Right atrium auricular region (tissue), 2 donors: Measurements from ENCODE around the gene ZHX3. TPM values are rescaled to one million over a fixed set of nuclear protein-coding genes. Genes with fewer than 3 reads are reported as not detected.

Experiments
- DNase-seq: peaks from one replicate; pipeline ENCODE4 v3.0.0-alpha.2; 2019; ENCODE audit warnings: low spot score
- H3K27ac ChIP-seq, 2 donors: fragments of 200-600 bp; sonication (generic); 1 replicate in 1 of 2; 2 replicates in 1 of 2; pipeline ENCODE4 v1.5.1; 2016 to 2019
- H3K27me3 ChIP-seq, 2 donors: fragments of 200-600 bp; sonication (generic); one replicate each; pipeline versions ENCODE4 v1.5.1 to v1.6.0; 2017 to 2019
- H3K36me3 ChIP-seq: fragments of 200-600 bp; sonication (generic); one replicate; pipeline ENCODE4 v1.5.1; 2016
- H3K4me1 ChIP-seq, 2 donors: fragments of 200-600 bp; sonication (generic); one replicate each; pipeline versions ENCODE4 v1.5.1 to v1.6.0; 2017 to 2019
- H3K4me3 ChIP-seq, 2 donors: fragments of 200-600 bp; sonication (generic); 1 replicate in 1 of 2; 2 replicates in 1 of 2; pipeline ENCODE4 v1.5.1; 2017 to 2019; ENCODE audit warnings: mild to moderate bottlenecking in 1 of 2, moderate library complexity in 1 of 2
- H3K9me3 ChIP-seq, 2 donors: fragments of 200-600 bp; sonication (generic); one replicate each; pipeline ENCODE4 v1.5.1; 2019
- total RNA-seq, 2 donors: library from RNA; depleted of rRNA; stranded (reverse); fragments of >200 nt; gene quantifications; one replicate each; pipeline ENCODE4 v1.1.0, GENCODE V29; 2016
- TF ChIP-seq, protein P1 (sequence below), 2 donors: fragments of 200-600 bp; sonication (generic); IDR thresholded peaks; one replicate each; pipeline ENCODE4 v1.5.1; 2019; ENCODE audit warnings: antibody characterized with exemption in 2 of 2

The ZHX3 gene
- total RNA-seq, 2 donors from 2014 or later = 23.8 to 25.7 TPM

- Histone ChIP-seq H3K27ac (no peak overlapping the region), H3K4me1 (peaks cover 0 to 49% of the 10 kb centered on the region in 2 donors), H3K4me3 (no peak overlapping the region), H3K36me3 (peaks cover 17% of the 10 kb centered on the region), H3K27me3 (no peaks in the 10 kb centered on the region), H3K9me3 (no peaks in the 10 kb centered on the region)
- TF ChIP-seq, protein P1, sequence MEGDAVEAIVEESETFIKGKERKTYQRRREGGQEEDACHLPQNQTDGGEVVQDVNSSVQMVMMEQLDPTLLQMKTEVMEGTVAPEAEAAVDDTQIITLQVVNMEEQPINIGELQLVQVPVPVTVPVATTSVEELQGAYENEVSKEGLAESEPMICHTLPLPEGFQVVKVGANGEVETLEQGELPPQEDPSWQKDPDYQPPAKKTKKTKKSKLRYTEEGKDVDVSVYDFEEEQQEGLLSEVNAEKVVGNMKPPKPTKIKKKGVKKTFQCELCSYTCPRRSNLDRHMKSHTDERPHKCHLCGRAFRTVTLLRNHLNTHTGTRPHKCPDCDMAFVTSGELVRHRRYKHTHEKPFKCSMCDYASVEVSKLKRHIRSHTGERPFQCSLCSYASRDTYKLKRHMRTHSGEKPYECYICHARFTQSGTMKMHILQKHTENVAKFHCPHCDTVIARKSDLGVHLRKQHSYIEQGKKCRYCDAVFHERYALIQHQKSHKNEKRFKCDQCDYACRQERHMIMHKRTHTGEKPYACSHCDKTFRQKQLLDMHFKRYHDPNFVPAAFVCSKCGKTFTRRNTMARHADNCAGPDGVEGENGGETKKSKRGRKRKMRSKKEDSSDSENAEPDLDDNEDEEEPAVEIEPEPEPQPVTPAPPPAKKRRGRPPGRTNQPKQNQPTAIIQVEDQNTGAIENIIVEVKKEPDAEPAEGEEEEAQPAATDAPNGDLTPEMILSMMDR (IDR thresholded peaks at IDR 0.05) = no peak
- DNase-seq = peak; percentile 52
These were observed 137.6 kb downstream of the ZHX3 start for GRCh38 chr20:41179961-41180360.

DNA sequence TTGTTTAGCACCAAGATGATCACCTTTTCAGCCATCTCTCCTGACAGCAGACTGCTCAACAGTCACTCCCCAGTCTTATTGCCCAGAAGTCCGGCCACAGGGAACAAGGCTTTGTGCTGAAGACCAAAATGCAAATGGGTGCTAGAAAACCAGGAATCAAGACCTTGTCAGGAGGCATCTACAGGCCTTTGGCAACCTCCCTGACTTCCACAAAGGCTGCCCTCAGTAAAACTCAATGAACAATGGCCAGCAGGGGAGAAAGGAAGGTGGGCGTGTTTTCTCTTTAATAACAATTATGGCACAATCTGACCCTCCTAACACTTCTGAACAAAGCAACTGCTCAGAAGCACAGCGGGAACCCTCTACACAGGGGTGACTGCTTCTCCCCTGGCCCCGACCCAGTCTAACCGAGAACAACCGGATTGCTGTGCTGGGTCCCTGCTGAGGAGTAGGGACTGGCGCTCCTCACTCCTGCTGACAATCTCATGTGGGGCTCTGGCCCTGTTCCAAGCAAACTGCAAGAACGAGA lies 138.6 kb downstream of the ZHX3 start:
- H3K27ac ChIP-seq = peak overlapping the region; percentile 77 to 83
- H3K4me3 ChIP-seq = no peak overlapping the region
- peaks cover 0 to 59% of the 10 kb centered on the region in 2 donors for H3K4me1 ChIP-seq
- peaks cover 17% of the 10 kb centered on the region for H3K36me3 ChIP-seq
- peak; percentile 66 for DNase-seq
- H3K27me3 ChIP-seq = no peaks in the 10 kb centered on the region
- TF ChIP-seq, protein P1 (IDR thresholded peaks at IDR 0.05) = no peak
- no peaks in the 10 kb centered on the region for H3K9me3 ChIP-seq

- DNase-seq = no peak
- Histone ChIP-seq H3K36me3 (peaks cover 19% of the 10 kb centered on the region), H3K4me1 (peaks cover 0 to 64% of the 10 kb centered on the region in 2 donors)
These were observed 139.0 kb downstream of the ZHX3 start for GRCh38 chr20:41178495-41178894.

DNA sequence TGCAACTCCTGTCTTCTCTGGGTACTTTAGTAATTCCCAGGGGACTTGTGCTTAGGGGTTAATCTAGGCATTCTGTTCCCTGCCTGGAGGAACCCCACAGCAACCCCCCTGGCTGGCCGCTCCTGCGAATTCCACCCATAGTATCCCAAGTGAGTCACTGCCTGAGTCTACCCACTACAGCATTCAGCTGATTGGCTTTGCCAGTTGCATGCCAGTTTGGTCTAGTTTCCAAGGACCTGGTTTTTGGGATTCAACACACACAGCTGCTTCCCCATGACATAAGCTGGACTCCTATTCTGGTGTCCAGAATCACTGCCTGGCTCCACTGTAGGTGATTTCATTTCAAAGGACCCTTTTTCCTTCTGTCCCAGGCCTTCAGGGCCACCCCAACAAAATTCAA lies 139.9 kb downstream of the ZHX3 start:
- Histone ChIP-seq H3K27me3 (no peaks in the 10 kb centered on the region), H3K4me1 (peaks cover 0 to 71% of the 10 kb centered on the region in 2 donors), H3K4me3 (no peak overlapping the region), H3K36me3 (peaks cover 17% of the 10 kb centered on the region), H3K9me3 (no peaks in the 10 kb centered on the region), H3K27ac (peak overlapping the region; percentile 77 to 83)
- TF ChIP-seq, protein P1 (IDR thresholded peaks at IDR 0.05) = no peak
- peak; percentile 76 for DNase-seq

More at GRCh38 chr20:41178495-41178894, 139.0 kb downstream of the ZHX3 start:
- no peaks in the 10 kb centered on the region for H3K27me3 ChIP-seq
- H3K9me3 ChIP-seq = no peaks in the 10 kb centered on the region
- TF ChIP-seq, protein P1 (IDR thresholded peaks at IDR 0.05) = no peak
- H3K27ac ChIP-seq = peak overlapping the region; percentile 77 to 83
- H3K4me3 ChIP-seq = no peak overlapping the region

DNA sequence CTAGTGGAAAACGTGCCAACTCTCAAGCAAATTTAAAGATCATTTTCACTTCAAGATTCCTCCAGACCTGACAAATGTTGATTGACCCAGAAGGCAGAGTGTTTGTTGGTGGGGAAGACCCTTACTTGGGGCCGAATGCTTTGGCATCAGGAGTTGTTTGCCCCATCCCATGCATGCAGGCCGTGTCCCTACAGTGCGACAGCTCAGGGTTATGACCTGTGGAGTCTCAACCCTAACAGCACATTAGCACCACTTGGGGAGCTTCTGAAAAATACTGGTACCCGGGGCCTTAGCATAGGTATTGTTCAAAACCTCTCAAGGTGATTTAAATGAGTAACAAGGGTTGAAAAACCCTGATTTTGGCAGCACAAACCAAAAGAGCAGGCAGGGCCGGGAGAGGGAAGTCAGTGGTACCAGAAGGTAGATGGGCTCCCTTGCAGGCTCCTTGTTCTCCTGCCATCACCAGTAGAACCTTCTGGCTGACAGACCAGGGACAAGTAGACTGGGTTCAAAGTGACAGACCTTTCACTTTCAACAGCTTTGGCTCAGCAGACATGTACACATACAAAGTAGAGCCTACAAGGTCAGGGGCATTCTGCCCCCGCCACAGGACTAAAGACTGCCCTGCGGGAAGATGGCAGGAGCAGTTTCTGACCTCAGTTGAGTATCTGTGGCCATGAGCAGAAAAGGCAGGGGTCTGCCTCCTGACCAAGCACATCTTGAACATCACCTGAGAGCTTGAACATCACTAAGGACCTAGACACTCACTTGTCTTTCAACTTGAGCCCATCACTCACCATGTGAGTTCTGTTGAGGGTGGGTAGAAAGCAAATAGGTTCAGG lies 140.6 kb downstream of the ZHX3 start:
- H3K4me3 ChIP-seq = no peak overlapping the region
- peaks cover 17% of the 10 kb centered on the region for H3K36me3 ChIP-seq
- H3K4me1 ChIP-seq = peaks cover 0 to 78% of the 10 kb centered on the region in 2 donors
- TF ChIP-seq, protein P1 (IDR thresholded peaks at IDR 0.05) = no peak
- H3K27me3 ChIP-seq = no peaks in the 10 kb centered on the region
- peak; percentile 55 for DNase-seq
- peak overlapping the region; percentile 77 to 83 for H3K27ac ChIP-seq
- no peaks in the 10 kb centered on the region for H3K9me3 ChIP-seq
